LNCAP (cell line): ENCODE data around the gene MAPRE3.

ENCODE experiments used
- CTCF ChIP-seq: fragments of 450-650 bp; IDR thresholded peaks from 2 replicates; pipeline ENCODE4 v1.5.1; 2017; ENCODE audit warnings: mild to moderate bottlenecking

The MAPRE3 gene

GRCh38 chr2:27000995-27001394 lies 30.6 kb downstream of the MAPRE3 start:
- TF ChIP-seq CTCF: no peak

GRCh38 chr2:27001950-27002349 lies 31.5 kb downstream of the MAPRE3 start:
- no peak for TF ChIP-seq CTCF

- TF ChIP-seq CTCF: no peak
These were observed 32.6 kb downstream of the MAPRE3 start for GRCh38 chr2:27003007-27003406.

GRCh38 chr2:27003857-27004256 lies 33.4 kb downstream of the MAPRE3 start:
- TF ChIP-seq CTCF: no peak

- no peak for TF ChIP-seq CTCF
These were observed 36.4 kb downstream of the MAPRE3 start for GRCh38 chr2:27006602-27007415.

- no peak for TF ChIP-seq CTCF
These were observed 37.3 kb downstream of the MAPRE3 start for GRCh38 chr2:27007416-27008374.

- TF ChIP-seq CTCF: no peak
These were observed 38.2 kb downstream of the MAPRE3 start for GRCh38 chr2:27008678-27009077.
